H1 (cell line): ENCODE results near the gene CUX1. TPM values are rescaled to one million over a fixed set of nuclear protein-coding genes. Genes with fewer than 3 reads are reported as not detected.

Experiments
- CTBP2 ChIP-seq: IDR thresholded peaks from 2 replicates; pipeline ENCODE4 v1.7.0; 2011; ENCODE audit warnings: borderline replicate concordance, mild to moderate bottlenecking, moderate library complexity, mixed read lengths, low read length; ENCODE audit not compliant: insufficient read depth, insufficient read length
- FOSL1 ChIP-seq: IDR thresholded peaks from 2 replicates; pipeline ENCODE4 v1.6.1; 2011; ENCODE audit warnings: mild to moderate bottlenecking, low read depth, low read length, moderate library complexity; ENCODE audit not compliant: insufficient read depth
- GTF2F1 ChIP-seq: IDR thresholded peaks from 2 replicates; pipeline ENCODE4 v1.6.1; 2012; ENCODE audit warnings: low read depth, low read length, improper control_type of control experiment, borderline replicate concordance
- NANOG ChIP-seq: IDR thresholded peaks from 2 replicates; pipeline ENCODE4 v1.6.1; 2011; ENCODE audit warnings: low read length, low read depth, mild to moderate bottlenecking, inconsistent platforms; ENCODE audit not compliant: insufficient read depth, poor library complexity, severe bottlenecking
- PHF8 ChIP-seq: fragments of 200-600 bp; sonication (generic); conservative IDR thresholded peaks from 2 replicates; pipeline ENCODE4 v1.7.1; 2012; ENCODE audit warnings: low read depth, mild to moderate bottlenecking, inconsistent platforms, low read length, moderate library complexity
- RNF2 ChIP-seq: fragments of 200-900, 300-1000 bp; sonication (generic); IDR thresholded peaks from 2 replicates; pipeline ENCODE4 v1.7.1; 2016; ENCODE audit warnings: borderline replicate concordance, low read depth, mild to moderate bottlenecking, antibody characterized with exemption, low read length; ENCODE audit not compliant: poor library complexity, severe bottlenecking; ENCODE audit errors: missing control alignments
- TAF7 ChIP-seq: optimal IDR thresholded peaks from 2 replicates; pipeline ENCODE3; 2011; ENCODE audit warnings: low read depth, mild to moderate bottlenecking, inconsistent platforms, low read length, moderate library complexity, borderline replicate concordance
- polyA plus RNA-seq, 7 experiments: library from polyadenylated mRNA; depleted of rRNA in 3 of 7; stranded (reverse) in 5 of 7; unstranded in 2 of 7; fragments of >200 nt in 5 of 7; fragments of 200-250 nt in 2 of 7; gene quantifications; 1 replicate in 5 of 7; 2 replicates in 1 of 7; 4 replicates in 1 of 7; pipeline versions ENCODE4 v1.2.1 to v1.2.3, GENCODE V29; 2011 to 2013; ENCODE audit warnings: missing spikeins in 2 of 7, mixed read lengths in 2 of 7
- total RNA-seq: library from RNA; stranded (reverse); fragmentation: NEBNext Ultra II Directional; extraction: Animal tissue kit (Norgen Biotek cat#: 25700); gene quantifications from 2 replicates; pipeline ENCODE4 v1.2.1, GENCODE V29; 2021

CUX1 gene
- total and polyA plus RNA-seq, 2 of the 8 experiments (the other 6 are each of a cell fraction or from before 2014, with no cell fraction given): 21.6 to 65.9 TPM

DNA sequence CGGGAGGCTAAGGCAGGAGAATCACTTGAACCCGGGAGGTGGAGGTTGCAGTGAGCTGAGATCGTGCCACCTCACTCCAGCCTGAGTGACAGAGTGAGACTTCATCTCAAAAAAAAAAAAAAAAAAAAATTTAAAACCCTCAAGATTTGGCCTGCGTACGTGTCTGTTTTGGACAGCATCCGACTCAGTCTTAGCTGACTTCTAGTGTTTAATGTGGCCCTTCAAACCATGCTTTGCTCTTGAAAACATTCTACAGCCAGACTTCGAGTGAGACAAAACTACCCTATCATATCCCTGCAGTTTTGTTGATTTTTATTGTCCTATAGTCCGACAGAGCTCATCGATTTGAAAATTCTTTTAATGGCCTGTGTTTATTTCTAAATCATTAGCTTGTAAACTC lies 242.1 kb downstream of the CUX1 start (continued):
- TF ChIP-seq TAF7 (no peak), GTF2F1 (no peak), PHF8 (no peak), NANOG (no peak), FOSL1 (no peak), RNF2 (no peak), CTBP2 (no peak)
